K562 (cell line): ENCODE results near the gene HSPA1B. TPM values are rescaled to one million over a fixed set of nuclear protein-coding genes. Genes with fewer than 3 reads are reported as not detected.

Experiments used
- CBX1 ChIP-seq: sonication (generic); IDR thresholded peaks from 2 replicates; pipeline ENCODE4 v1.6.1; 2016; ENCODE audit warnings: antibody characterized with exemption, low read depth, mild to moderate bottlenecking
- CEBPB ChIP-seq: fragments of 450-650 bp; IDR thresholded peaks from 2 replicates; pipeline ENCODE4 v1.6.1; 2016; ENCODE audit warnings: missing genetic modification characterization, missing compliant biosample characterization
- CSDE1 ChIP-seq, 2 experiments: fragments of 450-650 bp; IDR thresholded peaks; 2 replicates each; pipeline ENCODE4 v1.6.1; 2016; ENCODE audit warnings: mild to moderate bottlenecking in 1 of 2
- DIDO1 ChIP-seq: fragments of 450-650 bp; IDR thresholded peaks from 2 replicates; pipeline ENCODE4 v1.6.1; 2016; ENCODE audit warnings: low read depth, missing biosample characterization, missing genetic modification characterization
- FOXP1 ChIP-seq: sonication (generic); formaldehyde crosslinking; IDR thresholded peaks from 2 replicates; pipeline ENCODE4 v1.8.0; 2022; ENCODE audit warnings: mild to moderate bottlenecking, missing genetic modification reagents
- IFI16 ChIP-seq: fragments of 250-450 bp; sonication (Bioruptor Pico); IDR thresholded peaks from 2 replicates; pipeline ENCODE4 v2.1.2; 2022; ENCODE audit warnings: mild to moderate bottlenecking, inconsistent platforms
- KDM2B ChIP-seq: fragments of 250-450 bp; sonication (Bioruptor Pico); IDR thresholded peaks from 2 replicates; pipeline ENCODE4 v1.8.0; 2021; ENCODE audit warnings: mild to moderate bottlenecking, moderate library complexity
- MCM7 ChIP-seq, 2 experiments: fragments of 450-650 bp; IDR thresholded peaks; 2 replicates each; pipeline ENCODE4 v1.6.1; 2016 to 2018
- MTF1 ChIP-seq: fragments of 250-450 bp; sonication (Bioruptor Pico); IDR thresholded peaks from 2 replicates; pipeline ENCODE4 v1.9.0; 2021; ENCODE audit warnings: moderate library complexity, mild to moderate bottlenecking, inconsistent platforms, borderline replicate concordance
- NFXL1 ChIP-seq: fragments of 450-650 bp; formaldehyde crosslinking; IDR thresholded peaks from 2 replicates; pipeline ENCODE4 v1.4.0; 2021; ENCODE audit warnings: mild to moderate bottlenecking
- PCBP1 ChIP-seq: fragments of 200-400 bp; formaldehyde crosslinking; IDR thresholded peaks from 2 replicates; pipeline ENCODE4 v1.6.1; 2018; ENCODE audit warnings: mild to moderate bottlenecking, low read depth, low read length; ENCODE audit not compliant: poor library complexity, severe bottlenecking
- PHTF2 ChIP-seq: fragments of 250-450 bp; sonication (Bioruptor Pico); IDR thresholded peaks from 2 replicates; pipeline ENCODE4 v1.5.0; 2021; ENCODE audit warnings: mild to moderate bottlenecking
- RBM14 ChIP-seq: fragments of 200-400 bp; formaldehyde crosslinking; IDR thresholded peaks from 2 replicates; pipeline ENCODE4 v1.6.1; 2018; ENCODE audit warnings: low read depth, mild to moderate bottlenecking, low read length, moderate library complexity, borderline replicate concordance; ENCODE audit not compliant: insufficient read depth
- RFX7 ChIP-seq: fragments of 250-450 bp; sonication (Bioruptor Pico); IDR thresholded peaks from 2 replicates; pipeline ENCODE4 v1.5.1; 2021; ENCODE audit warnings: mild to moderate bottlenecking
- TAL1 ChIP-seq: fragments of 450-650 bp; IDR thresholded peaks from 2 replicates; pipeline ENCODE4 v1.6.1; 2016; ENCODE audit warnings: mild to moderate bottlenecking
- TRIM28 ChIP-seq: fragments of 450-650 bp; IDR thresholded peaks from 2 replicates; pipeline ENCODE4 v1.6.1; 2017
- ZNF134 ChIP-seq: fragments of 250-450 bp; sonication (Bioruptor Pico); conservative IDR thresholded peaks from 2 replicates; pipeline ENCODE4 v1.4.0; 2020
- ZNF785 ChIP-seq: fragments of 250-450 bp; sonication (Bioruptor Pico); IDR thresholded peaks from 2 replicates; pipeline ENCODE4 v1.4.0; 2020; ENCODE audit warnings: mild to moderate bottlenecking
- polyA plus RNA-seq, 8 experiments: library from polyadenylated mRNA; depleted of rRNA in 4 of 8; stranded (reverse) in 5 of 8; unstranded in 3 of 8; fragments of >200 nt; fragmentation: Nextera tagmentation in 2 of 8; fragmentation: Illumina TruSeq in 1 of 8; extraction: Ambion mirVana in 2 of 8; extraction: Trizol in 1 of 8; gene quantifications; 2 replicates each; pipeline versions ENCODE4 v1.2.1 to v1.2.3, GENCODE V29; 2011 to 2014; ENCODE audit warnings: inconsistent platforms in 1 of 8, missing spikeins in 1 of 8
- total RNA-seq, 7 experiments: library from RNA; depleted of rRNA in 6 of 7; stranded (reverse); fragments of >200 nt in 6 of 7; fragmentation: Illumina TruSeq in 2 of 7; extraction: Trizol in 2 of 7; gene quantifications; 2 replicates each; pipeline versions ENCODE4 v1.2.1 to v1.2.3, GENCODE V29; 2011 to 2021; ENCODE audit warnings: low replicate concordance in 1 of 7
- TF ChIP-seq, protein P1 (sequence below): fragments of 250-450 bp; sonication (Bioruptor Pico); IDR thresholded peaks from 2 replicates; pipeline ENCODE4 v1.4.0; 2020; ENCODE audit warnings: mild to moderate bottlenecking, moderate library complexity
- TF ChIP-seq, protein P2 (sequence below), 2 experiments: fragments of 450-650 bp; IDR thresholded peaks; 2 replicates each; pipeline ENCODE4 v1.6.1; 2018; ENCODE audit warnings: mild to moderate bottlenecking in 2 of 2, low read depth in 1 of 2; ENCODE audit not compliant: partially characterized antibody in 2 of 2
- TF ChIP-seq, protein P3 (sequence below): fragments of 250-450 bp; sonication (Bioruptor Pico); IDR thresholded peaks from 2 replicates; pipeline ENCODE4 v1.8.0; 2022; ENCODE audit warnings: inconsistent platforms, mild to moderate bottlenecking, moderate library complexity, borderline replicate concordance

Gene HSPA1B
- total and polyA plus RNA-seq, 9 of the 15 experiments (the other 6 are each of a cell fraction or from before 2014, with no cell fraction given) = 0.27 to 227 (median 51.2) TPM

DNA sequence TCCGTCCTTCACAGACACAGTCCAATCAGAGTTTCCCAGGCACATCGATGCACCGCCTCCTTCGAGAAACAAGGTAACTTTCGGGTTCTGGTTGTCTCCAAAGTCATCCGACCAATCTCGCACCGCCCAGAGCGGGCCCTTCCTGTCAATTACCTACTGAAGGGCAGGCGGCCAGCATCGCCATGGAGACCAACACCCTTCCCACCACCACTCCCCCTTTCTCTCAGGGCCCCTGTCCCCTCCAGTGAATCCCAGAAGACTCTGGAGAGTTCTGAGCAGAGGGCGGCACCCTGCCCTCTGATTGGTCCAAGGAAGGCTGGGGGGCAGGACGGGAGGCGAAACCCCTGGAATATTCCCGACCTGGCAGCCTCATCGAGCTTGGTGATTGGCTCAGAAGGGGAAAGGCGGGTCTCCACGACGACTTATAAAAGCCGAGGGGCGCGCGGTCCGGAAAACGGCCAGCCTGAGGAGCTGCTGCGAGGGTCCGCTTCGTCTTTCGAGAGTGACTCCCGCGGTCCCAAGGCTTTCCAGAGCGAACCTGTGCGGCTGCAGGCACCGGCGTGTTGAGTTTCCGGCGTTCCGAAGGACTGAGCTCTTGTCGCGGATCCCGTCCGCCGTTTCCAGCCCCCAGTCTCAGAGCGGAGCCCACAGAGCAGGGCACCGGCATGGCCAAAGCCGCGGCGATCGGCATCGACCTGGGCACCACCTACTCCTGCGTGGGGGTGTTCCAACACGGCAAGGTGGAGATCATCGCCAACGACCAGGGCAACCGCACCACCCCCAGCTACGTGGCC lies at the start of gene HSPA1B (continued):
- TF ChIP-seq, protein P1, sequence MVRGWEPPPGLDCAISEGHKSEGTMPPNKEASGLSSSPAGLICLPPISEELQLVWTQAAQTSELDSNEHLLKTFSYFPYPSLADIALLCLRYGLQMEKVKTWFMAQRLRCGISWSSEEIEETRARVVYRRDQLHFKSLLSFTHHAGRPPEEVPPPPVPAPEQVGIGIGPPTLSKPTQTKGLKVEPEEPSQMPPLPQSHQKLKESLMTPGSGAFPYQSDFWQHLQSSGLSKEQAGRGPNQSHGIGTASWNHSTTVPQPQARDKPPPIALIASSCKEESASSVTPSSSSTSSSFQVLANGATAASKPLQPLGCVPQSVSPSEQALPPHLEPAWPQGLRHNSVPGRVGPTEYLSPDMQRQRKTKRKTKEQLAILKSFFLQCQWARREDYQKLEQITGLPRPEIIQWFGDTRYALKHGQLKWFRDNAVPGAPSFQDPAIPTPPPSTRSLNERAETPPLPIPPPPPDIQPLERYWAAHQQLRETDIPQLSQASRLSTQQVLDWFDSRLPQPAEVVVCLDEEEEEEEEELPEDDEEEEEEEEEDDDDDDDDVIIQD (CRISPR knock-in tag) = peak; percentile 85
- 0 out of 2 replicates have a peak, but pooled peaks have one; percentile 21 for TF ChIP-seq ZNF785 (CRISPR knock-in tag)
- TF ChIP-seq ZNF134 (CRISPR knock-in tag) = peak; percentile 40; the same call in 1 of the 2 replicates
- peak; percentile 97 for TF ChIP-seq FOXP1 (CRISPR knock-in tag)
- no peak for TF ChIP-seq IFI16
- TF ChIP-seq DIDO1 (tag) = no peak
- no peak; the same call in 1 of the 2 replicates for TF ChIP-seq RFX7
- TF ChIP-seq CSDE1 (IDR thresholded peaks at IDR 0.05) = no peak
- peak; percentile 83; the same call in 1 of the 2 replicates for TF ChIP-seq RBM14
- TF ChIP-seq PCBP1 = peak; percentile 38
- peak; percentile 65; the same call in 1 of the 2 replicates for TF ChIP-seq MTF1
- no peak for TF ChIP-seq TAL1
- TF ChIP-seq, protein P2, sequence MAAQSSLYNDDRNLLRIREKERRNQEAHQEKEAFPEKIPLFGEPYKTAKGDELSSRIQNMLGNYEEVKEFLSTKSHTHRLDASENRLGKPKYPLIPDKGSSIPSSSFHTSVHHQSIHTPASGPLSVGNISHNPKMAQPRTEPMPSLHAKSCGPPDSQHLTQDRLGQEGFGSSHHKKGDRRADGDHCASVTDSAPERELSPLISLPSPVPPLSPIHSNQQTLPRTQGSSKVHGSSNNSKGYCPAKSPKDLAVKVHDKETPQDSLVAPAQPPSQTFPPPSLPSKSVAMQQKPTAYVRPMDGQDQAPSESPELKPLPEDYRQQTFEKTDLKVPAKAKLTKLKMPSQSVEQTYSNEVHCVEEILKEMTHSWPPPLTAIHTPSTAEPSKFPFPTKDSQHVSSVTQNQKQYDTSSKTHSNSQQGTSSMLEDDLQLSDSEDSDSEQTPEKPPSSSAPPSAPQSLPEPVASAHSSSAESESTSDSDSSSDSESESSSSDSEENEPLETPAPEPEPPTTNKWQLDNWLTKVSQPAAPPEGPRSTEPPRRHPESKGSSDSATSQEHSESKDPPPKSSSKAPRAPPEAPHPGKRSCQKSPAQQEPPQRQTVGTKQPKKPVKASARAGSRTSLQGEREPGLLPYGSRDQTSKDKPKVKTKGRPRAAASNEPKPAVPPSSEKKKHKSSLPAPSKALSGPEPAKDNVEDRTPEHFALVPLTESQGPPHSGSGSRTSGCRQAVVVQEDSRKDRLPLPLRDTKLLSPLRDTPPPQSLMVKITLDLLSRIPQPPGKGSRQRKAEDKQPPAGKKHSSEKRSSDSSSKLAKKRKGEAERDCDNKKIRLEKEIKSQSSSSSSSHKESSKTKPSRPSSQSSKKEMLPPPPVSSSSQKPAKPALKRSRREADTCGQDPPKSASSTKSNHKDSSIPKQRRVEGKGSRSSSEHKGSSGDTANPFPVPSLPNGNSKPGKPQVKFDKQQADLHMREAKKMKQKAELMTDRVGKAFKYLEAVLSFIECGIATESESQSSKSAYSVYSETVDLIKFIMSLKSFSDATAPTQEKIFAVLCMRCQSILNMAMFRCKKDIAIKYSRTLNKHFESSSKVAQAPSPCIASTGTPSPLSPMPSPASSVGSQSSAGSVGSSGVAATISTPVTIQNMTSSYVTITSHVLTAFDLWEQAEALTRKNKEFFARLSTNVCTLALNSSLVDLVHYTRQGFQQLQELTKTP (IDR thresholded peaks at IDR 0.05; ENCODE audit: low read depth in 1 of 2, partially characterized antibody in 2 of 2) = peak; percentile 66 to 95
- no peak for TF ChIP-seq MCM7 (IDR thresholded peaks at IDR 0.05)
- no peak for TF ChIP-seq CEBPB
- TF ChIP-seq PHTF2 (CRISPR knock-in tag) = peak; percentile 99; the same call in 1 of the 2 replicates
- no peak for TF ChIP-seq NFXL1 (CRISPR knock-in tag)
- TF ChIP-seq, protein P3, sequence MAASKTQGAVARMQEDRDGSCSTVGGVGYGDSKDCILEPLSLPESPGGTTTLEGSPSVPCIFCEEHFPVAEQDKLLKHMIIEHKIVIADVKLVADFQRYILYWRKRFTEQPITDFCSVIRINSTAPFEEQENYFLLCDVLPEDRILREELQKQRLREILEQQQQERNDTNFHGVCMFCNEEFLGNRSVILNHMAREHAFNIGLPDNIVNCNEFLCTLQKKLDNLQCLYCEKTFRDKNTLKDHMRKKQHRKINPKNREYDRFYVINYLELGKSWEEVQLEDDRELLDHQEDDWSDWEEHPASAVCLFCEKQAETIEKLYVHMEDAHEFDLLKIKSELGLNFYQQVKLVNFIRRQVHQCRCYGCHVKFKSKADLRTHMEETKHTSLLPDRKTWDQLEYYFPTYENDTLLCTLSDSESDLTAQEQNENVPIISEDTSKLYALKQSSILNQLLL (CRISPR knock-in tag) = no peak
- 0 out of 2 replicates have a peak, but pooled peaks have one; percentile 51 for TF ChIP-seq TRIM28
- TF ChIP-seq KDM2B (CRISPR knock-in tag) = peak; percentile 99
- TF ChIP-seq CBX1 = peak; percentile 98
